Bronchial epithelial cell (primary cell): Measurements from ENCODE around the gene ATP1B3. TPM values are rescaled to one million over a fixed set of nuclear protein-coding genes. Genes with fewer than 3 reads are reported as not detected.

Source experiments
- DNase-seq: peaks from one replicate; pipeline ENCODE4 v3.0.0-alpha.2; 2010; ENCODE audit warnings: low read depth
- FAIRE-seq: peaks from 2 replicates; lab custom pipeline; 2011; peaks lifted over from hg19 to GRCh38; lab: Jason Lieb, UNC
- H3K27me3 ChIP-seq: 2 replicates; pipeline ENCODE4 v1.5.1; 2011; ENCODE audit warnings: low read length; ENCODE audit not compliant: control insufficient read depth, insufficient read depth
- H3K36me3 ChIP-seq: 2 replicates; pipeline ENCODE4 v1.5.1; 2011; ENCODE audit warnings: low read length; ENCODE audit not compliant: control insufficient read depth, insufficient read depth
- H3K4me3 ChIP-seq: 2 replicates; pipeline ENCODE4 v1.5.1; 2011; ENCODE audit warnings: mild to moderate bottlenecking, low read depth, low read length, control low read depth
- CTCF ChIP-seq: IDR thresholded peaks from 2 replicates; pipeline ENCODE4 v1.5.1; 2011; ENCODE audit warnings: mild to moderate bottlenecking, moderate library complexity, low read length, control low read depth, inconsistent platforms; ENCODE audit not compliant: insufficient read depth, severe bottlenecking
- total RNA-seq: library from RNA; depleted of rRNA; stranded (reverse); fragments of >200 nt; gene quantifications from 2 replicates; pipeline ENCODE4 v1.2.1, GENCODE V29; 2014

ATP1B3 gene
- total RNA-seq, 1 donor from 2014 or later, result 89.5 TPM

GRCh38 chr3:141894524-141895176, 18.2 kb downstream of the ATP1B3 start:
- DNase-seq, result peak; percentile 87
- peaks cover 4% of the 10 kb centered on the region for H3K36me3 ChIP-seq
- TF ChIP-seq CTCF, result no peak
- no peak for FAIRE-seq
- H3K27me3 ChIP-seq, result no peaks in the 10 kb centered on the region
- H3K4me3 ChIP-seq, result no peak overlapping the region

GRCh38 chr3:141895731-141896130, 19.3 kb downstream of the ATP1B3 start:
- H3K4me3 ChIP-seq, result no peak overlapping the region
- H3K36me3 ChIP-seq, result peaks cover 5% of the 10 kb centered on the region

GRCh38 chr3:141898908-141899307, 22.5 kb downstream of the ATP1B3 start:
- FAIRE-seq (no peak), DNase-seq (no peak)
- peaks cover 6% of the 10 kb centered on the region for H3K36me3 ChIP-seq
- H3K4me3 ChIP-seq, result no peak overlapping the region
- no peaks in the 10 kb centered on the region for H3K27me3 ChIP-seq
- no peak for TF ChIP-seq CTCF

More at GRCh38 chr3:141895731-141896130, 19.3 kb downstream of the ATP1B3 start:
- TF ChIP-seq CTCF, result no peak
- DNase-seq (no peak), FAIRE-seq (no peak)
- no peaks in the 10 kb centered on the region for H3K27me3 ChIP-seq

GRCh38 chr3:141900343-141900742, 23.9 kb downstream of the ATP1B3 start:
- H3K27me3 ChIP-seq, result no peaks in the 10 kb centered on the region
- no peak overlapping the region for H3K4me3 ChIP-seq
- no peak for FAIRE-seq
- peaks cover 9% of the 10 kb centered on the region for H3K36me3 ChIP-seq
- no peak for TF ChIP-seq CTCF
- no peak for DNase-seq

GRCh38 chr3:141901914-141902313, 25.5 kb downstream of the ATP1B3 start:
- no peak for TF ChIP-seq CTCF
- DNase-seq (no peak), FAIRE-seq (no peak)
- Histone ChIP-seq H3K4me3 (no peak overlapping the region), H3K36me3 (peaks cover 7% of the 10 kb centered on the region), H3K27me3 (no peaks in the 10 kb centered on the region)

- no peaks in the 10 kb centered on the region for H3K27me3 ChIP-seq
- no peak for TF ChIP-seq CTCF
- FAIRE-seq, result no peak
- H3K4me3 ChIP-seq, result no peak overlapping the region
- DNase-seq, result no peak
- peaks cover 6% of the 10 kb centered on the region for H3K36me3 ChIP-seq
Measured at GRCh38 chr3:141904203-141904602, 27.8 kb downstream of the ATP1B3 start.
